HG03108 (cell line): Measurements from ENCODE around the gene SRGAP1.
A peak's percentile ranks its signal among the peaks of the same experiment; 100 is the strongest.
"Not testable (repeated sequence)": the region's sequence is repeated elsewhere in the genome, so short reads cannot be mapped to it uniquely, and the experiment has no call there.

Experiments
- ATAC-seq: cut with Tn5 transposase; IDR thresholded peaks from one replicate; pipeline ENCODE4 v1.9.1; 2021; ENCODE audit warnings: moderate library complexity; ENCODE audit not compliant: unreplicated experiment

SRGAP1 gene

GRCh38 chr12:63836936-63837335, 7.6 kb upstream of the SRGAP1 start:
- ATAC-seq = no peak

- no peak for ATAC-seq
Observed at GRCh38 chr12:63838411-63838810, 6.1 kb upstream of the SRGAP1 start.

GRCh38 chr12:63841011-63841410, 3.5 kb upstream of the SRGAP1 start:
- ATAC-seq = no peak

GRCh38 chr12:63841571-63841970, 2.9 kb upstream of the SRGAP1 start:
- ATAC-seq = no peak

GRCh38 chr12:63842750-63843149, 1.8 kb upstream of the SRGAP1 start:
- ATAC-seq = not testable (repeated sequence)

- no peak for ATAC-seq
Observed at GRCh38 chr12:63843254-63843720, 1.2 kb upstream of the SRGAP1 start.

- peak; percentile 98 for ATAC-seq
Observed at GRCh38 chr12:63843721-63844390, 644 bp upstream of the SRGAP1 start.

- ATAC-seq = no peak
Observed at GRCh38 chr12:63845726-63846125, 1.2 kb downstream of the SRGAP1 start.

- ATAC-seq = no peak
Observed at GRCh38 chr12:63846238-63846967, 1.9 kb downstream of the SRGAP1 start.

- no peak for ATAC-seq
Observed at GRCh38 chr12:63848450-63848849, 4.0 kb downstream of the SRGAP1 start.

GRCh38 chr12:63849106-63849620, 4.7 kb downstream of the SRGAP1 start:
- no peak for ATAC-seq

- no peak for ATAC-seq
Observed at GRCh38 chr12:63849641-63850040, 5.1 kb downstream of the SRGAP1 start.

GRCh38 chr12:63853978-63854377, 9.5 kb downstream of the SRGAP1 start:
- ATAC-seq = no peak

GRCh38 chr12:63855299-63855698, 10.8 kb downstream of the SRGAP1 start:
- ATAC-seq = no peak

- ATAC-seq = no peak
Observed at GRCh38 chr12:63857771-63858670, 13.5 kb downstream of the SRGAP1 start.

- not testable (repeated sequence) for ATAC-seq
Observed at GRCh38 chr12:63859880-63860279, 15.4 kb downstream of the SRGAP1 start.

GRCh38 chr12:63862187-63862968, 17.9 kb downstream of the SRGAP1 start:
- no peak for ATAC-seq

GRCh38 chr12:63862969-63863230, 18.4 kb downstream of the SRGAP1 start:
- ATAC-seq = no peak

- no peak for ATAC-seq
Observed at GRCh38 chr12:63863658-63864453, 19.4 kb downstream of the SRGAP1 start.

GRCh38 chr12:63864454-63864706, 19.9 kb downstream of the SRGAP1 start:
- ATAC-seq = no peak
